Ishikawa (cell line): Measurements from ENCODE around the gene PAM16.

Experiments
- CEBPB ChIP-seq: IDR thresholded peaks from 2 replicates; pipeline ENCODE4 v1.6.1; 2012
- CREB1 ChIP-seq: IDR thresholded peaks from 2 replicates; pipeline ENCODE4 v1.6.1; 2012; ENCODE audit warnings: low read depth
- EGR1 ChIP-seq: IDR thresholded peaks from 2 replicates; pipeline ENCODE4 v1.6.1; 2012
- EP300 ChIP-seq: IDR thresholded peaks from 2 replicates; pipeline ENCODE4 v1.6.1; 2012; ENCODE audit warnings: borderline replicate concordance
- FOXM1 ChIP-seq: IDR thresholded peaks from 2 replicates; pipeline ENCODE4 v1.6.1; 2012; ENCODE audit warnings: low read depth, borderline replicate concordance
- MAX ChIP-seq: IDR thresholded peaks from 2 replicates; pipeline ENCODE4 v1.6.1; 2012
- NFIC ChIP-seq: IDR thresholded peaks from 2 replicates; pipeline ENCODE4 v1.6.1; 2012
- RAD21 ChIP-seq: IDR thresholded peaks from 2 replicates; pipeline ENCODE4 v1.6.1; 2012; ENCODE audit warnings: low read depth
- REST ChIP-seq: IDR thresholded peaks from 2 replicates; pipeline ENCODE4 v1.6.1; 2012; ENCODE audit warnings: low read depth, mild to moderate bottlenecking
- TAF1 ChIP-seq: IDR thresholded peaks from 2 replicates; pipeline ENCODE4 v1.6.1; 2012; ENCODE audit warnings: low read depth, mild to moderate bottlenecking
- TCF12 ChIP-seq: IDR thresholded peaks from 2 replicates; pipeline ENCODE4 v1.6.1; 2012; ENCODE audit warnings: low read depth
- TEAD4 ChIP-seq: IDR thresholded peaks from 2 replicates; pipeline ENCODE4 v1.6.1; 2012
- YY1 ChIP-seq: IDR thresholded peaks from 2 replicates; pipeline ENCODE4 v1.6.1; 2012; ENCODE audit warnings: low read depth
- ZBTB7A ChIP-seq: IDR thresholded peaks from 2 replicates; pipeline ENCODE4 v1.6.1; 2012; ENCODE audit warnings: low read depth
- TF ChIP-seq, protein P1 (sequence below): IDR thresholded peaks from 2 replicates; pipeline ENCODE4 v1.6.1; 2012

The PAM16 gene

DNA sequence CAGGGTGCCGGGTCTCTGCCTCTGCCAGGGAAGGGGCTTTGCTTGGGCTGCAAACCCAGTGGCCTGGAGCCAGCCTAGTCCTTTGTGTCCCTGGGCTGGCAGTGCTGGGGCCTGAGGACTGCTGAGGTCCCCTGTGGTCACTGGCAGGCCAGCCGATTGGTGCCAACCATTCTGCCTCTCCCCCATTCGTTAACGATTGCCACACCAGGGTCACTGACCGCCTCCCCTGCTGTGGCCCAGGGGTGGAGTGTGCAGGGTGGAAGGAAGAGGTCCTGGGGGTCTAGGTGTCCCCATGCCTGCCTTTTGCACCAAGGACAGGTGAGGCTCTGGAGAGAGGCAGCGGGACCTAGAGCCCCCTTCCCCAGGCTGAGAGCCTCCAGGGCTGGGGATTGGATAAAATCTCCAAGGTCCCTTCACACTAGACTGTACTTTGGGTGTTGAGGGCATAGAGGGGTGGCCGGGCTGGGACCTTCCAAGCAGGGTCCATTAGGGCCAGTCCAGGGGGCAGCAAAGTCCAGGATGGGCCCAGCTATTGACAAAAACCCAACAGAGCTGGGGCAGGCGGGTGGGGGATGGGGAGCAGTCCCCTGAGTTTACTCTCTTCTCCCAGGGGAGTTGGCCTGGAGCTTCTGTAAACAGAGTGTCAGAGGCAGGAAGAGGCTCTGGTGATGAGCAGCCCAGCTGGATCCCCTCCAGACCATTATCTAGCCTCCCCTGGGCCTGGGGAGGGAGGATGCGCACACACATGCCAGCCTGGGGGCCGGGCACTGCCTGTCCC is 21.6 kb upstream of the PAM16 start:
- no peak for TF ChIP-seq EGR1
- TF ChIP-seq, protein P1, sequence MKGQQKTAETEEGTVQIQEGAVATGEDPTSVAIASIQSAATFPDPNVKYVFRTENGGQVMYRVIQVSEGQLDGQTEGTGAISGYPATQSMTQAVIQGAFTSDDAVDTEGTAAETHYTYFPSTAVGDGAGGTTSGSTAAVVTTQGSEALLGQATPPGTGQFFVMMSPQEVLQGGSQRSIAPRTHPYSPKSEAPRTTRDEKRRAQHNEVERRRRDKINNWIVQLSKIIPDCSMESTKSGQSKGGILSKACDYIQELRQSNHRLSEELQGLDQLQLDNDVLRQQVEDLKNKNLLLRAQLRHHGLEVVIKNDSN = no peak
- peak; percentile 58; the same call in 1 of the 2 replicates for TF ChIP-seq CEBPB
- TF ChIP-seq EP300 = no peak
- no peak for TF ChIP-seq TEAD4
- TF ChIP-seq MAX = 0 out of 2 replicates have a peak, but pooled peaks have one; percentile 0
- no peak for TF ChIP-seq REST
- TF ChIP-seq CREB1 = no peak
- TF ChIP-seq NFIC = no peak; the same call in 1 of the 2 replicates
- TF ChIP-seq YY1 = no peak
- 0 out of 2 replicates have a peak, but pooled peaks have one; percentile 9 for TF ChIP-seq TAF1
- no peak for TF ChIP-seq TCF12

DNA sequence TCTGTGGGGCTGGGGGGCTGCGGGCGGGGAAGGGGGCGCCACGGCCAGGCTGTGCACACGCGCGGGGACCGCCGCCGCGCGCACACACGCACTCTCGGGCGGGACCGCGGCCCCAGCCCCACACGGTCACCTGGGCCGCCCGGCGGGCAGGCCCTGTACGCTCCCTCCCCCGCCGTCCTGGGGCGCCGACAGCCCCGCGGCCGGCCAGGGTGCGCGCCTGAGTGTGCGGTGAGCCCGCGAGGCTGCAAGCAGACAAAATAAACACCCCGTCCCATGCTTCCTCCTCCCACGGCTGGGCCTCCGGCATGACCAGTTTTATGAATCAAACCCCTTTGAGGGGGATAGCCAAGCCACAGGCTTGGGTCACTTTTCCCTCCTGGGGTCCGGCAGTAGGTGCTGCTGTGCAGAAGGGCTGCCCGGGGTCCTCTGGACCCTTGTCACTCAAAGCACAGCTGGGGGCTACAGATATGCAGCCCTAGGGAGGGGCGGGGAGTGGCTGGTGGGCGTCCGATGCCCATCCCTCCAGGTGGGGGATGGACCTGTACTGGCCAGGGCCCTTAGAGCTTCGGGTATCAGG is 21.0 kb upstream of the PAM16 start:
- no peak; the same call in 1 of the 2 replicates for TF ChIP-seq NFIC
- peak; percentile 17; the same call in 1 of the 2 replicates for TF ChIP-seq MAX

GRCh38 chr16:4371357-4372000 is 20.4 kb upstream of the PAM16 start, which contains the start of gene VASN:
VASN (plus strand) TSS chr16:4371848; CDS start chr16:4380878, 9,030 bp downstream.
- peak; percentile 6; the same call in 1 of the 2 replicates for TF ChIP-seq MAX
- TF ChIP-seq TAF1 = peak; percentile 83
- peak; percentile 45; the same call in 1 of the 2 replicates for TF ChIP-seq YY1
- TF ChIP-seq NFIC = no peak
- TF ChIP-seq, protein P1 = peak; percentile 45
- TF ChIP-seq CEBPB = no peak
- TF ChIP-seq ZBTB7A = peak; percentile 95

DNA sequence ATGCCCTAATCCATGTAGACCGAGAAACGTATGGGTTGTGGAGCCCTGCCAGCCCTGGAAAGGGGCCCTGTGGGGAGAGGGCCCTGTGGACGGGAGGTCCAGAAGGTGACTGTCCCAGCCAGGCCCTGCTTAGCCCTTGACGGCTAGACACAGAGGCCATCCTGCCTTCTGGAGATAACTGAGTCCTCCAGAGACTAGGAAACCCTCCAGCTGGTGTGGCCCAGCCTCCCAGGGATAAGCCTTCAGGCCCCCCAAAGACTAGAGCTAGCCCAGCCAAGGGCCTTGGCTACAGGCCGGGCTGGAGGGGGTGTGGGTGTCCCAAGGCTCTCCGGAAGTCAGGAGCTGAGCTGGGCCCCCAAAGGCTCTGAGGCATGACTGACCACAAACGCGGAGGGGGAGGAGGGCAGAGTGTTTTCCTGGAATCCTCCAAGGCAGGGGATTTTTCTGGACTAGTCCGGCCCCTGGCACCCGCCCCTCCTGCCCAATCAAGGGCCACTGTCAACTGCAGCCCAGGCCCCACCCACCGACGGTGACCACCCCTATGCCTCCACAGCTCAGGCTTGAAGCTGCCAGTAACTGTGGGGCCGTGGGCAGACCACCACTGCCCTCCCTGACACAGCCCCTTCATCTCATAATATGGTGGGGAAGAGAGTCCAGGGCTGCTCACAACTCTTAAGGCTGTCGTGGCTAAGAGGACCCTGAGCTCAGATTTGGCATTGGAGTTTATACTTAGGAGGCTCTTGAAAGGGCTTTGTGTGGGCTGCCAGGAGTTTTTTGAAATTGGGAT is 19.6 kb upstream of the PAM16 start:
- TF ChIP-seq ZBTB7A = no peak
- no peak for TF ChIP-seq NFIC
- TF ChIP-seq, protein P1 = no peak
- TF ChIP-seq TAF1 = no peak
- no peak for TF ChIP-seq TEAD4
- no peak for TF ChIP-seq RAD21
- no peak for TF ChIP-seq CEBPB
- no peak for TF ChIP-seq EGR1
- TF ChIP-seq CREB1 = no peak
- TF ChIP-seq TCF12 = no peak
- no peak for TF ChIP-seq YY1
- no peak for TF ChIP-seq EP300
- no peak for TF ChIP-seq FOXM1
- TF ChIP-seq MAX = no peak
- TF ChIP-seq REST = no peak
